ENCODE results near the gene RIN2.

Gene RIN2, protein sequence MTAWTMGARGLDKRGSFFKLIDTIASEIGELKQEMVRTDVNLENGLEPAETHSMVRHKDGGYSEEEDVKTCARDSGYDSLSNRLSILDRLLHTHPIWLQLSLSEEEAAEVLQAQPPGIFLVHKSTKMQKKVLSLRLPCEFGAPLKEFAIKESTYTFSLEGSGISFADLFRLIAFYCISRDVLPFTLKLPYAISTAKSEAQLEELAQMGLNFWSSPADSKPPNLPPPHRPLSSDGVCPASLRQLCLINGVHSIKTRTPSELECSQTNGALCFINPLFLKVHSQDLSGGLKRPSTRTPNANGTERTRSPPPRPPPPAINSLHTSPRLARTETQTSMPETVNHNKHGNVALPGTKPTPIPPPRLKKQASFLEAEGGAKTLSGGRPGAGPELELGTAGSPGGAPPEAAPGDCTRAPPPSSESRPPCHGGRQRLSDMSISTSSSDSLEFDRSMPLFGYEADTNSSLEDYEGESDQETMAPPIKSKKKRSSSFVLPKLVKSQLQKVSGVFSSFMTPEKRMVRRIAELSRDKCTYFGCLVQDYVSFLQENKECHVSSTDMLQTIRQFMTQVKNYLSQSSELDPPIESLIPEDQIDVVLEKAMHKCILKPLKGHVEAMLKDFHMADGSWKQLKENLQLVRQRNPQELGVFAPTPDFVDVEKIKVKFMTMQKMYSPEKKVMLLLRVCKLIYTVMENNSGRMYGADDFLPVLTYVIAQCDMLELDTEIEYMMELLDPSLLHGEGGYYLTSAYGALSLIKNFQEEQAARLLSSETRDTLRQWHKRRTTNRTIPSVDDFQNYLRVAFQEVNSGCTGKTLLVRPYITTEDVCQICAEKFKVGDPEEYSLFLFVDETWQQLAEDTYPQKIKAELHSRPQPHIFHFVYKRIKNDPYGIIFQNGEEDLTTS

DNA sequence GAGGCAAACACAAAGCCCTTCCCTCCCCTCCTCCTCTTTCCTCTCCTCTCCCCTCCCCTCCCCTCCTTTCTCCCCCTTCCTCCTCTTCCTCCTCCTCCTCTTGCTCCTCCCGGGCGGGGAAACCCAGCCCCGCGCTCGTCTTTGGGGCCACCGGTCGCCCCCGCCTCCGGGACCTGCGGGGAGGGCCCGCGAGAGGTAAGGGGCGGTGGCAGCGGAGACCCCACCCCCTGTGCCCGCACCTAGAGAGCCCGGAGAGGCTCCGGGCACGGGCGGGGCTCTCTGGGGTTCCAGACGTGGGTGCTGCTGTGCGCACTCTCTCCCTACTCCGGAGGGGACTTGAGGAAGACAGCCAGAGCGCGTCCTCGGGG is at the start of gene RIN2:
Gene RIN2 (plus strand): TSS at position 126 of the 368 bp plus-strand sequence. CDS start 131,344 bp downstream, outside the sequence.
- DNase-seq (ENCODE audit: low read depth, low spot score): no peak

DNA sequence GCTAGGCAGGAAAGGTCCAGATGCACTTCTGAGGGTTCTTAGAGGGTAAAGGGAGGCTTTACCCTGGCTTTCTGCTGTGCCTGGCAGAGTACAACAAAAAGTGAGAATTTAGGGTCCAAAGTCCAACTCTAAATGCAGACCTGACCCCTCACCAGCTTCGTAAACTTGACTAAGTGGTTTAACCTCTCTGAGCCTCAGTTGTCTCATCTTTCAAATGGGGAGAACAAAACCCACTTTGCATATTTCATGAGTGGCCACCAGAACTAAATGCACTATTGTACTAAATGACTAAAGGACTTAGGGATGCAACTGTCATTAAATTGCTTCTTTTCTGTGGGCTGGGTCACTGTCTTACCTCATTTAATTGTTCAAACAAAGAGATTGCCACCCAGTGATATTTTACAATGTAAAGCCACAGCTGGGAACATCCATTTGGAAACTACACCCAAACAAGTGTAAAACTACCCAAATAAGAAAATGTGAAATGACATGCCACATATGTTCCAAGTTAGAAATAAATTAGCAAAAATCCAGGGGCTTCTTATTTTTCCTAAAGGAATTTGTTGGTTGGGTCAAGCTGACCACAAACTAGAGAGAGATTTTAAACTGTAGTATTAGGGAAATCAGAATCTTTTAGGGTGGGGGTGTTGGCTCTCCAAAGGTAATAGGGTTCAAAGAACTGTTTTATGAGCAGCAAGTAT is 48.3 kb upstream of the RIN2 start:
- DNase-seq (ENCODE audit: low read depth, low spot score): no peak

DNA sequence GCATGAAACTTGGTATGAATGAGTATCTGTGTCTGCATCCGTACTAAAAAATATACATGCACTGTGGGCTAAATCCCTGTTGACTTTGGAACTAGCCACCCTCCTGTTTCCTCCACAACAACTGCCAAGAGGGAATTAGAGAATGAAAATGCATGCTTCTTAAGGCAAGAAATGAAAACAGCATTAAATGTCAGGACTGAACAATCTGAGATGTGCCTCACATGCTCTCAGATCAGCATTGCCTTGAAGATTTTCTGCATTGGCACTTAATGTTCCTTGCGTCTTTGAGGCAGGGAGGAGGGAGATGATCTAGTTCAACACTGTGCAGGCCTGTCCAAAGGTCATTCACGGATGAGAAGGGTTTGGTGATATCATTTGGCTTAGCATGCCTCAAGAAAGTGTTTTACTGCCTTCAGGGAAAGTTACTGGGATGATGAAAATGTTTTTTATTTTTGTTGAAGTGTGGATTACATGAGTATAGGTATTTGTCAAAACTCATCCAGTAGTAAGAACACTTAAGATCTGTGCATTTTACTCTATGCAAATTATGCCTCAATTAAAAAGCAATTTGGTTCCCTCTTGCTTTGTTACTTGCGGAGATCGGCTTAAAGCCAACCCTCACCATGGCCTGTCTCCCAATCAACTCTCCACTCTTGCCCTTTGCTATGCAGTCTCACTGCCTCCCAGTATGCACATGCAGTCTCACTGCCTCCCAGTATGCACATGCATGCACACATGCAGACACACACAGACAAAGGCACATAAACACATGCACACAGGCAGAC is 47.5 kb upstream of the RIN2 start:
- peak; percentile 18 for DNase-seq (ENCODE audit: low read depth, low spot score)

DNA sequence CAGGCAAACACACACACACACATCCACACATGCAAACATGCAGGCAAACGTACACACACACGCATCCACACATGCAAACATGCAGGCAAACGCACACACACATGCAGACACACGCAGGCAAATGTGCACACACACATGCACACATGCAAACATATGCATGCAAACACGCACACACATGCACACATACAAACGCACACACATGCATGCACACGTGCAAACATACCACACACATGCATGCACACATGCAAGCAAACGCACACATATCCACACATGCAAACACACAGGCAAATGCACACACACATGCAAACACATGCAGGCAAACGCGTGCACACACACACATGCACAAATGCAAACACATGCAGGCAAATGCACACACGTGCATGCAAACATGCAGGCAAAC is 46.9 kb upstream of the RIN2 start:
- DNase-seq (ENCODE audit: low read depth, low spot score): no peak

DNA sequence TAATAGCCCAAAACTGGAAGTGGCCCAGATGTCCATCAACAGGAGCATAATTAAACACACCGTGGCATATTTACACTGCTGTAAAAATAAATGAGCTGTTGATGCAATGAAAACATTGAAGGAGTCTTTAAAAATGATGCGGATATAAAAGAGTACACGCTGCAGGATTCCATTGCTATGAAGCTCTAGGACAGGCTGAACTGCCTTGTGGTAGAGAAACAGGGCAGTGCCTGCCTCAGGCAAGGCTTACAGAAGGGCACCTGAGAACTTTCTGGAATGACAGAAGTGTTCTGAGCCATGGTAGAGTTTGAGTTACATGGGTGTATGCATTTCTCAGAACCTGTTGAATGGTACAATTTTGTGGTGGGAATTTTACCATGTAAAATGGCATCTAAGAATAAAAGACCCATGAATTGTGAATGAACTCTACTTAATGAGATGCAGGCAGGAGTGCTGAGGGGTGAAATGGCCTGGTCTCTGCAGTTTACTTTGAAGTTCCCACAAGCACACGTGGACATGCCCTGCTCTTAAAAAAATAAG is 45.3 kb upstream of the RIN2 start:
- no peak for DNase-seq (ENCODE audit: low read depth, low spot score)

DNA sequence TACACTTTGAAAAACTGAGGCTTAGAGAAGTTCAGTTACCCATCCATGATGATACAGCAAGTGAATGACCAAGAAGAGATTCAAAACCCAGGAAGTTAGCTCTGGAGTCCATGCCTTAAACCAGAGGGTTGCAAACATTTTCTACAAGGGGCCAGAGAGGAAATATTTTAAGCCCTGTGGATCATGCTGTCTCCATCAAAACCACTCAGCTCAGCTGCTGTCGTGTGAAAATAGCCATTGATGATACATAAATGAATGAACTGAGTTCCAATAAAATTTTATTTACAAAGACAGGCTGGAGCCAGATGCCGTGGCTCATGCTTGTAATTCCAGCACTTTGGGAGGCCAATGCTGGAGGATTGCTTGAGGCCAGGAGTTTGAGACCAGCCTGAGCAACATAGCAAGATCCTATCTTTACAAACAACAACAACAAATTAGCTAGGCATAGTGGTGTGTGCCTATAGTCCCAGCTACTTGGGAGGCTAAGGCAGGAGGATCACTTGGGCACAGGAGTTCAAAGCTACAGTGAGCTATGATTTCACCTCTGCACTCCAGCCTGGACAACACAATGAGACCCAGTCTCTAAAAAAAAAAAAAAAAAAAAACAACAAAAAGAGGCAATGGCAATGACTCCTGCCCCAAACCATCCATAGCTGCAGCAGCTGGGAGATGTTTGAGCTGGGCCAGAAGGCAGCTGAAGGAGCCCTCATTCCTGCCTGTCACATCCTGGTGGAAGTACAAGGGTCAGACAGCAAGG is 44.1 kb upstream of the RIN2 start:
- DNase-seq (ENCODE audit: low read depth, low spot score): no peak

DNA sequence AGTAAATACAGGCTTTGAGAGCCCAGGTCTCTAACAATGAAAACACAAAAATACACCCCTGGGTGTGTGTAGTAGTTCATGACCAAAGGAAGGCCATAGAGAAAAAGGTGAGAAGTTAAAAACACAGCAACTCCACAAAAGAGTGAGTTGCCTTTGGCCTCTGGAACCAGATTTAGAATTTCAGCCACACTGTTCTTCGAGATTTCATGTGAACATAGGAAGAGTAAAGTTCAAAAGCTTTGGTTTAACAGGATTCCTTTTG is 43.5 kb upstream of the RIN2 start:
- DNase-seq (ENCODE audit: low read depth, low spot score): no peak

DNA sequence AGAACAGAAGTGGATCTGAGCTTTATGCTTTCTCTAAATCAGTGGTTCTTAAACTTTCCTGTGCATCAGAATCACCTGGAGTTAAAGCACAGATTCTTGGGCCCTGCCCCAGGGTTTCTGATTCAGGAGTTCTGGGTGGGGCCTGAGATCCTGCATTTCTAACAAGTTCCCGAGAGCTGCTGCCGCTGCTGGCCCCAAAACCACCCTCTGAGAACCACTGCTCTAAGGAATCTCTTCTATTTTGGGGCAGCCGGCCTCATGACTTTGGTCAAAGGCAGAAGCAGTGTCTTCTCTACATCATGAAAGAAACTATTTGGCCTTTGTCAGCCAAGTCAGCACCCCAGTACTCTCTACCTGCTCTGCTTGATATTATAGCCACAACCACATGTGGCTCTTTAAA is 42.1 kb upstream of the RIN2 start:
- DNase-seq (ENCODE audit: low read depth, low spot score): no peak

DNA sequence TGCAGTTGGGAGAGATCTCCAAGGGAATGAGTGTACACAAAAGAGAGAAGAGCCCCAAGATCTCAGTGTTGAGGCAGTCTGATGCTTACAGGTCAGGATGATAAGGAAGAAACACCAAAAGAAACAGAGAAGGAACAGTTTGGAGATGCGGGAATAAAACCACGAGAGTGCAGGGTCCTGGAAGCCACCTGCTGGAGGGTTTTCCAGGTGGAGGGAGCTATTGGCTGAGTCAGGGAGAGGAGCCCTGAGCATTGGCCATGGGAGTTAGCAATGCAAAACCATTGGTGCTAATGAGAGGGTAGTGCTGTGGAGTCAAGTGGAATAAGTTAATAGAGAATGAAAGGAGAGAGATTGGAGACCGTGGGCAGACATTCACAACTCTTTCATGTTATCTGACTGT is 39.2 kb upstream of the RIN2 start:
- no peak for DNase-seq (ENCODE audit: low read depth, low spot score)

DNA sequence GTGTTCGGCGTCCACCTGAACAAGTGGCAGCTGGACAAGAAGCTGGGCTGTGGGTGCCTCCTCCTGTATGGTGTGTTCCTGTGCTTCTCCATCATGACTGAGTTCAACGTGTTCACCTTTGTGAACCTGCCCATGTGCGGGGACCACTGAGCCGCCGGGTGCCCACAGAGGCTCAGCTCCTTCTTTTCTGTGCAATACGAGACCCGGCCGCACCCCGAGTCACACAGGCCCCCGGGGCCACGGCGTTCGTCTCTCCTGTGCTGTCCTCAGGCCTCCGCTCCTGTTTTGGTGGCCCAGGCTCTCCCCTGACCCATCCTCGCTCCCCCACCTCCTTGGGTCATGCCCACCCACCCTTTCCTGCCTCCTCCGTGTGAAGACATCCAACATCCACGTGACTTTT is 37.1 kb upstream of the RIN2 start:
- DNase-seq (ENCODE audit: low read depth, low spot score): no peak

DNA sequence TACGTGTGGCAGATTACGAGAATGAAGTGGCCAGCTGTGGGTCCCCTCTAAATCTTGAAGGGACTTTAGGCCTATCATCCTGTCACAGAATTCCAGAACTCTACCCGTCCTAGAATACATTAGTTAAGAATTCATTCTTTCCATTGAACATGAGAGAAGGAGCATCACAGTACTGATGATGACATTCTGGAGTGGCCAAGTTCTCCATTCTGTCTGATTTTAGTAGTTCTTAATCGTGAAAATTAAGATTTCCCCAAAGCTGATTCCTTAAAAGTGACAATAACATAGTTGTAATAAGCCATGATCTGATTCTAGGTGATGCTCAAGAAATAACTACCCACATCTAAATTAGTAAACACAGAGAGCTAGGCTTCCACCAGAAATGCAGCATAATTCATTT is 35.0 kb upstream of the RIN2 start:
- DNase-seq (ENCODE audit: low read depth, low spot score): no peak

DNA sequence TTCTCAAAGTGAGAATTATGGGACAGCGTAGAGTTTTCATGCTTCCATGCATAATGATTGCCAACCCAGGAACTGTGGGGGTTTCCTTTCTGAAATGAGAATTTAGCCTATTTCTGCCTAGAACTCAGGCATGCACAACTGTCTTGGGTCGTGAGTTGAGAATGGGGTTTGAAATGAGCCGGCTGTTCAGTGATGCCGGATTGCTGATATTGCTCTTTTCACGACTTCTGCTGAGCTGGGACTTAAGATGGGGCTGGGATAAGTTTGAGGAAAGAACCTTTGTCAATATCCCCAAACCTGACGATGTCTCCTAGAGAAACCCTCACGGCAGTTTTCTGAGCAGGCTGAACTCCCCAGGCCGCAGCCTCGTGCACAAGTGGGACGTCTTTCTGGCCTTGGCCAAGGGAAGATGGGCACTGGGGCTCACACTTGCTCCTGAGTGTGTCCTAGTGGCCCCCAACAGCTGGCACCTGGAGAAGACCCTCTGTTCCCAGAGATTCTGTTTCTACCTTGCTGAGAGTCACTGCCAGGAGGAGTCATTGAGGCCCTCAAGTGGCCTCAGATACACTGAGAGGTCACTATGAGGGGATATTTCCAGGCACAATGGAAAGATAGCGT is 34.1 kb upstream of the RIN2 start:
- DNase-seq (ENCODE audit: low read depth, low spot score): no peak

DNA sequence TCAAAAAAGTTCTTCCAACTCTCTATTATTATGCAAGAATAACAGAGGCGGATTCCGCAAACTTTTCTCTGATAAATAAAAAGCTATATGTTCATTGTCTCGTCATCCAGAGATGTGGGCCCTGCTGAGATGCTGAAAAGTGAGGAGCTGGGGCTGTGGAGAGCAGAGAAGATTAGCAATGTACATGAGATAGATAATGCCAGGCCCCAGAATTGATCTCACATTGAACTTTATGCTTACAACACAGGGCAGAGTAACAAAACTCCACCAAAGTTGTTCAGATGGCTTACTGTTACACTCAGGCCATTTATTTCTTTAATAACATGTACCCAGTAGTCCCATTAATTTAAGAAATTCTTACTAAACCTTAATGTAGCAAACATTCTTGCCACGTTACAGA is 32.7 kb upstream of the RIN2 start:
- DNase-seq (ENCODE audit: low read depth, low spot score): no peak

DNA sequence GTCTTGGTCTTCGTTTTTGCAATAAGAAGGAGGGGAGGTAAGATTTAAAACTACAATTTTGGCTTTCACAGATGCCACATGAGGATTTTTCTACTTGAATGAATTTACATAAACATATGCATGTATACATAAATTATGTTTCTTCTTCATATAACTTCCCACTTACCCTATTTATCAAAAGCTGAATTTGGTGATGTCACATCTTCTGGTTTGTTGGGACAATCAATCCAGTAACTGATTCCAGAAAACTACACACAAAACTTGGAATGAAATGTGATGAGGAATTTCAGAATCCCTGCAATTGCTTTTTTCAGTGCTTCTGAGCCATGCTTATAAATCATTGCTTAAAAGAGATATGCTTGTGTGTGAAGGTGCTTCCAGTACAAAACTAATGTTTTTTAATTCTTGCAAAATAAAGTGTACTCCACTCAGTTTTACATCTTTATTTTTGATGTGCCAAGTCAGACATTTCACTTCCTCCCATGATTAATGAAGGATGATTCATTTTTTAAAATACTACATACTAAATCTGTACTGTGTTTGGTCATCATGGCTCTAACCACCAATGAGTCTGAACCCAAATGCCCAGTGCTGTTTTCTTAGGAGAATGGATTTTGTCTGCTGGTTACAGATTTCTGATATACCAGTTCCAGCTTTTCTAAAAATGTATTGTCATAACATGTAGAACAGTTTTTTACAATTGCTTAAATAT is 32.1 kb upstream of the RIN2 start:
- no peak for DNase-seq (ENCODE audit: low read depth, low spot score)

DNA sequence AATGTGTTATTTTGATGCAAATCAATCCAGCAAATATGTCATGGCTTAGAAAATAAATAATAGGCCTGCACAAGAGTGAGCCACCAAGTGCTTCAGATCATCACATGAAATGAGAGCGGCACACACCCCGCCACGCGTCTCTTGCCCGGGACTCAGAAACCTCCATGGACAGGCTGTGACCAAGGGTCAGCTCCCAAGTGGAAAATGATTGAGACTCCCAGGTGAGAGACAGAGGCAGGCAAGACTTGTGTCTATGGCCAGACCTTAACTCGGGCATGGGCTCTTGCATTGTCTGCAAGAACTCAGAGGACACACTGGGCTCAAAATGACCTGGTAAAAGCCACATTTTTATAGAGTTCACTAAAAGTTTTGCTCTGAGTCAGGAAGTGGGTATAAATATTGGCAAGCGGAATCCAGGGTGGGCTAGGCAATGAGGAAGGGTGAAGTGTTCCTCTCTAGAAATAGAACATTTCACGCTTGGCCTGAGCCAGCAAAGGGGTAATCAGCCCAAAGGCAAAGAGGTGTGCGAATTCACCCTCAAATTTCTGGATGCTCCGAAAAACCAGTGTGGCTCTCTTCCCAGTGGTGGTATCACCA is 30.7 kb upstream of the RIN2 start:
- no peak for DNase-seq (ENCODE audit: low read depth, low spot score)

DNA sequence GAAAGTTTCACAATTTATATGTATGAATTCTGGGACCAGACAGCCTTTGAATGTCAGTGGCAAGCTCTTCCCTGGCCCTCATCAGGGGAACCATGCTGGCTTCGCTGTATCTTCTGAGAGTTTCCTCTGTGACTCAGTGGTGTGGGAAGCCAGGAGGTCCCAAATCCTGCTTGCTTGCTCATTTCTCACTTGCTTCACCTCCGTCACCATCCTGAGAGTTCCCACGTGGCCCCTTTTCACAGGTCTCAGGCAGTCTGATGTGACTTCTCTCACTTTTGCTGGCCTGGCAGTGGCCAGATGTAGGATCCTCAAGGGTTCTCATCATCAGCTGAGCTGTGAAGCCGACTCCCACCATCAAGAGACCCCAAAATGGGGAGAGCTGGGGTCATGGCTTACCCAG is 28.4 kb upstream of the RIN2 start:
- no peak for DNase-seq (ENCODE audit: low read depth, low spot score)

DNA sequence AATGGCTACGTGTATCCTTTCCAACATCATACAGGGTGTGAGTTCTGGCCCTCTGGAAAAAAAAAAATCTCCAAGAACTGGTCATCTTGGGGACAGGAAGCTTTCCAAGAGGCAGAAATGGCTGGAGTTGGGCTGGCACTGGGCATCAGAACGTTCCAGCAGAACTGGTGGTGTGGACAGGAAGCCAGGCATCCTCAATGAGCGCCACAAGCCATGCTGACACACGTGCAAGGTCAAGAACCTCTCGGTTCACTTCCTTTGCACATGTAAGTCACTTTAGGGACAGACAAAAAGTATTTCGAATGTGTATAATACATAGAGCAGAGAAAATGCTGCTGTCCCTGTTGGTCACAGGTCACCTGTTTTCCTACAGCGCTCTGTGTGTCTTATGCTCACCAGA is 27.4 kb upstream of the RIN2 start:
- DNase-seq (ENCODE audit: low read depth, low spot score): no peak

DNA sequence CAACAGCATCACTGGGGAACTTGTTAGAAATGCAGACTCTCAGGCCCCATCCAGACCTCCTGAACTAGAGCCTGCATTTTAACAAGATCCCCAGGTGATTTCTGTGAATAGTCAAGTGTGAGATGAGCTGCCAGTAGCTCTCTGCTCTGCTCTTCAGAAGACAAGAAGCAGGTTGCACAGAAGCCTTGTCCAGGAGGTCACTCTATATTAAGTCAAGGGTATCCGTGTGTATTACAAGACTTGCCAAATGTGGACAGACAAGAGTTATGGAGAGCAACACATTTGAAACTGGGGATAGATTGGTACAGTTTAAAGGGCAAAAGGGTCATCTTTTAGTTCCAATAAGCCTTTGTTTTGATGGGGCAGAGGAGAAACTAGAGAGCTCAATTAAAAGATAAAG is 23.2 kb upstream of the RIN2 start:
- no peak for DNase-seq (ENCODE audit: low read depth, low spot score)

DNA sequence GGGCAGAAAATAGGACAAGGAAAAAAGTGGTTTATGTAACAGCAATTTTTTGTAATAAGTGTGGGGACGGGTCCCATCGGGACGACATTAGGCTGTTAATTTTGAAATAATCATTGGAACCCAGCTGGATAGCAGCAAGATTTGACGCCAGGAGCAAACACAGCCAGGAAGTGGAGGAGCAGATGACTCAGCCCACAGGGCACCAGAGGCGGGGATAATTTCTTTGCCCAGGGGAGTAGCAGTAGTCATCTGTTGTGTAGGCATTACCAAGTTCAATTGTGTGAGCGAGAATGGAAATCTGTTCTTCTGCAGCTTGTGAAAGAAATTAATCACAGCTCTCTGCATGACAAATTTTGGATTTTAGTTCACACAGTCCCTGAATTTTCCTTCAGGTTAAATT is 22.6 kb upstream of the RIN2 start:
- DNase-seq (ENCODE audit: low read depth, low spot score): peak; percentile 45

Measured in smooth muscle cell of the brain vasculature (primary cell).